DMS79 (cell line): Measurements from ENCODE around the gene CDCA8.

Source experiments
- DNase-seq: peaks from one replicate; lab custom pipeline; 2025; lab: John Stamatoyannopoulos, UW

The CDCA8 gene

GRCh38 chr1:37692078-37692833 lies at the start of gene CDCA8:
Gene CDCA8, plus strand, starts transcription at chr1:37692516. Its CDS starts 175 bp downstream, at chr1:37692691.
- DNase-seq: peak; percentile 96

DNA sequence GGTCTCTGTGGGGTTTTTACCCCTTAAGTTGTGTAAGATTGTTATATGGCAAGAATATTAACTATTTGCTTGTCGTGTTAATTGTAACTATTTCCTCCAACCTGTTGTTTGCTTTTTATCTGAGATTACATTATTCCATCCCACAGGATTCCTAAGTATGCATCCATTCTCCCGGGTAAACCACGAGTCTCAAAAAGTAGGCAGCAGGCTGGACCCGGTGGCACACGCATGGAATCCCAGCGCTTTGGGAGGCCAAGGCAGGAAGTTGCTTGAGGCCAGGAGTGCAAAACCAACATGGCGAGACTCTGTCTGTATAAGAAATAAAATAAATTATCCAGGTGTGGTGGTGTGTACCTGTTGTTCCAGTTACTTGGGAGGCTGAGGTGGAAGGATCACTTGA lies 45.0 kb upstream of the CDCA8 start:
- DNase-seq: no peak

DNA sequence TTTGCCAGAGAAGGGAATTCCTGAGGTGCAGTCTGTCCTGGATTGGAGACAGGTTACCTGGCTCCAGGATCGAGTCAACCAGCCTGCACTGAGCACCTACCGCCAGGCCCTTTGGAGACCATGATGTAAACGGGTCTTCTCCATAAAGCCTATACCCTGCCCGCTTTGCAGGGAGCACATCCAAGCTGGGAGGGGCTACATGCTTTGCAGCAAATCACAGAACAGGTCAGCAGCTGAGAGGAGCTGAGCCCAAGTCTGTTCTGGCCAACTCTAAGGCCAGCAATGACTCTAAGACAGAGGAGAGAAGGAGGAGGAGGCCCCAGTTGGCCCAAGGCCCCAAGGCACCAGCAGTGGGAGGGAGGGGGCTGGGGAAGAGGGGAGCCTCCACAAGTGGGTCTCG lies 42.1 kb upstream of the CDCA8 start:
- no peak for DNase-seq

- DNase-seq: no peak
Measured at GRCh38 chr1:37650721-37651120, 41.6 kb upstream of the CDCA8 start.

GRCh38 chr1:37651803-37652202 lies 40.5 kb upstream of the CDCA8 start:
- DNase-seq: no peak

DNA sequence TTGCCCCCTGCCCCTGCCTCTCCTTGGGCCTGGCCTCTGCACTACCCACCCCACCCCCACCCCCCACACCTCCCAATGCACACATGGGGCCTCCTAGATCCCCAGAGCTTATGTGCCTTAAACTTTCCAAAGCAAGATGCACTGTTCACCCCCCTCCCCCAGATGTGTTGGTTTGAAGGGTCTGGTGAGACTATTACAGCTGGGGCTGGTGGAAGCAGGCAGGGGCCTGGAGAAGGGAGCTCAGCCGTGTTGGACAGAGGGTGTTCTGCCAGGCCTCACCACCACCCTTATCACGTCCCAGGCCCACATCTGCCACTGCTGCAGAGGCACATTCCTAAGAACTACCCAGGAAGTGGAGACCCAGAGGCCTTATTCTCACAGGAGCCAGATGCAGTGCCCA lies 39.3 kb upstream of the CDCA8 start:
- no peak for DNase-seq

DNA sequence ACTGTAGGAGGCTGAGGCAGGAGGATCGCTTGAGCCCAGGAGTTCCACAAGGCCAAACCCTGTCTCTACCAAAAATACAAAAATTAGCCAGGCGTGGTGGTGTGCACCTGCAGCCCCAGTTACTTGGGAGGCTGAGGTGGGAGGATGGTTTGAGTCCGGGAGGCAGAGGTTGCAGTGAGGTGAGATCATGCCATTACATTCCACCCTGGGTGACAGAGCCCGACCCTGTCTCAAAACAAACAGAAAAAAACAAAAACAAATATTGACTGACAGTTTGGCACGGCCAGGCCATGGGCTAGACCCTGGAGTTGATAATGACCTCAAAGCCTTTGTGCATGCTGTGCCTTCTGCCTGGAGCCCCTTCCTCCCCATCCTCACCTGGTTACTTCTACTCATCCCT lies 38.4 kb upstream of the CDCA8 start:
- no peak for DNase-seq

DNA sequence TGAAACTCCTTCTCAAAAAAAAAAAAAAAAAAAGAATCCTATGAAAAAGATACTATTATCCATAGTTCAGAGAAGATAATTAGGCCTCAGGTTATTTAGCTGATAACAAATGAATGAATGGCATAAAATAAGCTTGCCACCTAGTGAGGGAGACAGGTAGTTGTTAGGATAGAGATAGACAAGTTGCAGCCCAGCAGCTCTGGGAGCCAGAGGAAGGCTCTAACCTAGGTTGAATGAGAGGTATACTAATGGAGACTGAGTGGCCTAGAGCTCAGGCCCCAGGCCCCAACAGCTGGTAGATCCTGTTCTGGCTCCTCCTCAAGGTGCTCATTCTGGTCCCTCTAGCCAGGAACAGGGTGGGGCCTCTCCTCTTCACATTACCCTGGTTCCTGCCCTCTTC lies 37.0 kb upstream of the CDCA8 start:
- no peak for DNase-seq

GRCh38 chr1:37656026-37656425 lies 36.3 kb upstream of the CDCA8 start:
- peak; percentile 78 for DNase-seq

DNA sequence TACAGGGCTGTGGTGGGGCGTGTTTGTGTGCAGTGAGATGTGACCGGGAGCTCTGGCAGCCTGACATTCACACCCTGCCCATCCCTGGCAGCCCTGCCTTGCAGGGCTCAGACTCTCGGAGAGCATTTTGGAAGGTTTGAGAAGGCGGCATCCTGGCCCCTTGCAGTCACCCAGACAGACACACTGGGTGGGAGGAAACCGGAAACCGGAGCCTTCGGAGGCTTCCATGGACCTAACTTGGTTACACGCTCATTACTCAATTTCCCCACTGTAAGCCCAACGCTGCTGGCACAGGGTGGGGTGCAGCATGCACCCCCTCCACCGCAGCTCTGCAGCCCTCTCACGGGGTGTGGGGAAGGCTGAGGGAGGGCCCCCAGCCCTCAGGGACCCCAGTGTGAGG lies 35.4 kb upstream of the CDCA8 start:
- DNase-seq: no peak

- DNase-seq: no peak
Measured at GRCh38 chr1:37657620-37658412, 34.5 kb upstream of the CDCA8 start.

DNA sequence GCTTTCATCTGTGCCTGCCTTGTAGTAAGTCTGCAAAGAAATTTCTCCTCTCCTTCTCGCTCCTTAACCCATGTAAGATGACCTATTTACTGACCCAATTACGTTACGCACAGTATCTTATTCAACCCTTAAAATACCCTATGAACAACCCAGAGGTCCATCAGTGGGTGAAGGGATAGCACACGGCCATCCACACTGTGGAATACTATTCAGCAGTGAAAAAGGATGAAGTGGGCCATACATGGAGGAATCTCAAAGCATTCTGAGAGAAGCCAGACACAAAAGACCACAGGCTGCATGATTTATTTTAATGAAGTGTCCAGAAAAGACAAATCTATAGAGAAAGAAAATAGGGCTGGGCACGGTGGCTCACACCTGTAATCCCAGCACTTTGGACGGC lies 33.8 kb upstream of the CDCA8 start:
- DNase-seq: no peak

GRCh38 chr1:37660664-37661063 lies 31.7 kb upstream of the CDCA8 start:
- DNase-seq: no peak

DNA sequence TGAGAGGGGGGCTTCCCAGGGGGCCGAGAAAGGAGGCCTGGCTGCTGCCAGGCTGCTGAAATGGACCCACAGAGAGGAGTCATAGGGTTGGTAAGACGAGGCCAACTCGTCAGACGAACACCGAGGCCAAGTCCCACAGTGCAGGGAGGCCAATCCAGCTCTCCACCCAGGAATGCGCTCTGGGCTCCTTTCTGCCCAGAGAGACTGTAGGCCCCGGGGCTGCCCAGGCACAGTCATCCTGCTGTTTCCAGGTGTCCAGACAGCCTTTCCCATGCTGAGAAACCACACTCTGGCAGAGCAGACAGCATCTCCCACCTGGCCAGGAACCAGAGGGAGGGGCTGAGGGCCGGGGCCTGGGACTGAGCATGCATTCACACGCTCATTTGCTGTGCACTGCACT lies 30.9 kb upstream of the CDCA8 start:
- DNase-seq: no peak

DNA sequence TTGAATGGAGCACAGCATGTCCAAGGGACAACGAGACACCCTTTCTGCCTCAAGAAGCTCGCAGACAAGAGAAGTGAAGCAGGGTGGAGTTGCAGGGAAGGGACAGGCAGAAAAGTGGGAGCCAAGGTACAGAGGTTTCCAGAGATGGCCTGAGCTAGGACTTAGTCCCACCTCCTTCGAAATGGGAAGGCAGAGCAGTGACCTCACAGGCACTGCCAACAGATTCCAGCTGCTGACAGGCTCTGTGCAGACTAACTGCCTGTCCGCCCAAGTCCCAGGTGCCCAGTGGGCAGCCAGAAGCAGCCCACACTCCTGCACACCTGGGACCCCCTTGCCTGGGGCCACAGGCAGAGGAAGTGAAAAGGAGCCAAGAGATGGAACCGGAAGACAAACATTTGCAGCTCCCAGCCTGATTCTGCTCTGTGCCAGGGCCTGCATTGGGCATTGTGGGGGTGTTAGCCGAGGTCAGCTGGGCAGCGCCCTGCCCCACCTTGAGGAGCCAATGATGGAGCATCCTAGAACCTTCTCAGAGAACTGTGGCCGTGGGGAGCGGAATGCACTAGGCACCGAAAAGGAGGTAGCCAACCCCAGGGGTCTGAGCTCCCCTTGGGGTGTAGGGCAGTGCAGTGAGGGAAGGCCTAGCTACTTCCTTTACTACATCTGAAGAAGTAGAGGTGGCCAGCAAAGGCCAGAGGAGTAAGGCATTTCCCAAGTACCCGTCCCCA lies 30.1 kb upstream of the CDCA8 start:
- DNase-seq: no peak

GRCh38 chr1:37663426-37664000 lies 28.8 kb upstream of the CDCA8 start:
- DNase-seq: no peak

DNA sequence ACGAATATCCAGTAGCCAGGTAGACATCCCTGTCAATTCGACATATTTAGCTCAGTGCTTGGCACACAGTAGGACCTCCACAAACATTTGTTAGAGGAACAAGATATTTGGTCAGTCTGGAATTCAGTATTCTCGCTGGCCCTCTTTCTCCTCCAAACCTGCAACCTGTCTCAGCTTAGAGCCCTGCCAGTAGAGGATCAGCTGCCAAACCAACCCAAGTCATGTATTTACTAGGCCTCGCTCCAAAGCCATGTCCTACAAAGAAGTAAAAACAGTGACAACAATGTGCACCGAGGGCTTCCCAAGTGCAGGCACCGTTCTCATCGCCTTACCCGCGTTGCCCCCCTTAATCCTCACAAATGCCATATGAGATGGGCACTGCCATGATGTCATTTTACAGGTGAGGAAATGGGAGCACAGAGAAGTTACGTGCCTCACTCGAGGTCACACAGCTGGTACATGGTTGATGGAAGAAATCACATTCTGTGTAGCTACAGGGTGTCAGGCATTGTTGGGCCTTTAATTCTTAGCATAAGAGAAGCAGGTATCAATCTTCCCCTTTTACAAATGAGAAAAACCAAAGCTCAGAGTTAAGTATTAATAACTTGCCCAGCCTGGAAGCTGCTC lies 26.0 kb upstream of the CDCA8 start:
- DNase-seq: no peak

- no peak for DNase-seq
Measured at GRCh38 chr1:37667023-37667671, 25.2 kb upstream of the CDCA8 start.

DNA sequence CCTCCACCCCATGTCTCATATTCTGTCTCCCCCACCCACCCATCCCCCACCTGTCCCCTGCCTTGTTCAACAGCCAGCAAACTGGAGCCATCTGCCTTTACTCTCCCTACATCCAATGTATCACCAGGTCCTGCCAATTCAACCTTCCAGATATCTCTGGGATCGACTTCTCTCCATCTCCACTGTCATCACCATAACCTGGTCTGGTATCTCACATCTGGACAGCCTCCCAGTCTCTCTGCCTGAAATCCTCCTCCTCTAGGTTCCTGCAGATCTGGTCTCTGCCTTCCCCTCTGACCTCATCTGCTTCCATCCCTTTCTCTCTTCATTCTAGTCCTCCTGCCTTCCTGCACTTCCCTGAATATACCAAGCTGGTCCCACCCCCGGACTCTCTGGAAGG lies 22.2 kb upstream of the CDCA8 start:
- no peak for DNase-seq

- no peak for DNase-seq
Measured at GRCh38 chr1:37671261-37671660, 21.1 kb upstream of the CDCA8 start.

GRCh38 chr1:37672136-37672870 lies 20.0 kb upstream of the CDCA8 start:
- DNase-seq: no peak
